Neuronal stem cell (in vitro differentiated cells): ENCODE results near the gene SRSF9.

Experiments
- DNase-seq: peaks from one replicate; pipeline ENCODE4 v3.0.0-alpha.2; 2013; ENCODE audit warnings: low spot score
- H2AFZ ChIP-seq: one replicate; pipeline ENCODE4 v1.6.1; 2013; ENCODE audit warnings: mild to moderate bottlenecking, low read length, inconsistent platforms
- H2AK5ac ChIP-seq: 2 replicates; pipeline ENCODE4 v1.6.1; 2013; ENCODE audit warnings: low read depth, mild to moderate bottlenecking, inconsistent platforms, low read length, moderate library complexity, mixed read lengths
- H2BK120ac ChIP-seq: 2 replicates; pipeline ENCODE4 v1.6.1; 2013; ENCODE audit warnings: low read depth, mild to moderate bottlenecking, inconsistent platforms, low read length, moderate library complexity, mixed read lengths
- H2BK12ac ChIP-seq: one replicate; pipeline ENCODE4 v1.6.1; 2013; ENCODE audit warnings: low read length, inconsistent platforms
- H2BK15ac ChIP-seq: 2 replicates; pipeline ENCODE4 v1.6.1; 2013; ENCODE audit warnings: mild to moderate bottlenecking, low read length, inconsistent platforms, mixed read lengths
- H2BK5ac ChIP-seq: one replicate; pipeline ENCODE4 v1.6.1; 2013; ENCODE audit warnings: inconsistent platforms, mild to moderate bottlenecking, low read length, moderate library complexity
- H3K14ac ChIP-seq: one replicate; pipeline ENCODE4 v1.6.1; 2013; ENCODE audit warnings: low read length, inconsistent platforms
- H3K18ac ChIP-seq: 2 replicates; pipeline ENCODE4 v1.6.1; 2013; ENCODE audit warnings: low read length, inconsistent platforms
- H3K23ac ChIP-seq: 2 replicates; pipeline ENCODE4 v1.6.1; 2013; ENCODE audit warnings: low read depth, mild to moderate bottlenecking, mixed read lengths, low read length, inconsistent platforms; ENCODE audit not compliant: poor library complexity
- H3K27ac ChIP-seq: replicated peaks from 3 replicates; pipeline ENCODE4 v1.5.1; 2013; ENCODE audit warnings: low read length, inconsistent platforms
- H3K27me3 ChIP-seq, 3 experiments: 2 replicates each; pipeline ENCODE4 v1.6.1; 2013; ENCODE audit warnings: low read length in 3 of 3, mild to moderate bottlenecking in 2 of 3, inconsistent platforms in 1 of 3, low read depth in 1 of 3, mixed read lengths in 1 of 3, moderate library complexity in 1 of 3; ENCODE audit not compliant: control insufficient read depth in 3 of 3, insufficient read depth in 3 of 3
- H3K36me3 ChIP-seq, 2 donors: replicated peaks in 1 of 2; 2 replicates each; pipeline ENCODE4 v1.6.1; 2013; ENCODE audit warnings: low read length in 2 of 2; ENCODE audit not compliant: control insufficient read depth in 2 of 2, insufficient read depth in 2 of 2
- H3K4ac ChIP-seq: 2 replicates; pipeline ENCODE4 v1.6.1; 2013; ENCODE audit warnings: inconsistent platforms, mild to moderate bottlenecking, low read length, moderate library complexity
- H3K4me1 ChIP-seq, 2 donors: 1 replicate in 1 of 2; 2 replicates in 1 of 2; pipeline ENCODE4 v1.6.1; 2013; ENCODE audit warnings: low read length in 2 of 2, low read depth in 1 of 2; ENCODE audit not compliant: control insufficient read depth in 2 of 2, insufficient read depth in 1 of 2
- H3K4me2 ChIP-seq: one replicate; pipeline ENCODE4 v1.6.1; 2013; ENCODE audit warnings: mild to moderate bottlenecking, low read length, inconsistent platforms; ENCODE audit not compliant: insufficient read depth, poor library complexity, severe bottlenecking
- H3K4me3 ChIP-seq, 2 donors: 2 replicates each; pipeline ENCODE4 v1.5.1; 2013; ENCODE audit warnings: low read length in 2 of 2, mild to moderate bottlenecking in 2 of 2, inconsistent platforms in 1 of 2, moderate library complexity in 1 of 2
- H3K79me1 ChIP-seq: one replicate; pipeline ENCODE4 v1.6.1; 2013; ENCODE audit warnings: low read depth, mild to moderate bottlenecking, inconsistent platforms, low read length, moderate library complexity
- H3K9ac ChIP-seq: one replicate; pipeline ENCODE4 v1.6.1; 2013; ENCODE audit warnings: mild to moderate bottlenecking, low read depth, low read length, inconsistent platforms; ENCODE audit not compliant: poor library complexity
- H3K9me3 ChIP-seq, 2 donors: replicated peaks in 1 of 2; 2 replicates each; pipeline versions ENCODE3 to v1.6.1; 2013; ENCODE audit warnings: low read length in 2 of 2, mild to moderate bottlenecking in 2 of 2, inconsistent platforms in 1 of 2, low read depth in 1 of 2, mixed read lengths in 1 of 2, moderate library complexity in 1 of 2; ENCODE audit not compliant: control insufficient read depth in 2 of 2, insufficient read depth in 1 of 2
- H4K8ac ChIP-seq: one replicate; pipeline ENCODE4 v1.6.1; 2013; ENCODE audit warnings: low read depth, mild to moderate bottlenecking, inconsistent platforms, low read length, moderate library complexity
- H4K91ac ChIP-seq: one replicate; pipeline ENCODE4 v1.6.1; 2013; ENCODE audit warnings: low read length, low read depth, mild to moderate bottlenecking, inconsistent platforms; ENCODE audit not compliant: poor library complexity
- WGBS, 2 donors: extraction: QIAGEN DNeasy Blood & Tissue Kit; methylation state at CpG; one replicate each; pipeline ENCODE4 v1.1.7; 2013; ENCODE audit warnings: missing lambda C conversion rate in 2 of 2, mixed read lengths in 1 of 2; ENCODE audit not compliant: insufficient read length in 2 of 2, insufficient replicate concordance in 1 of 2; ENCODE audit errors: extremely low coverage in 2 of 2; 5-methylcytosine and 5-hydroxymethylcytosine counted together

SRSF9 gene

DNA sequence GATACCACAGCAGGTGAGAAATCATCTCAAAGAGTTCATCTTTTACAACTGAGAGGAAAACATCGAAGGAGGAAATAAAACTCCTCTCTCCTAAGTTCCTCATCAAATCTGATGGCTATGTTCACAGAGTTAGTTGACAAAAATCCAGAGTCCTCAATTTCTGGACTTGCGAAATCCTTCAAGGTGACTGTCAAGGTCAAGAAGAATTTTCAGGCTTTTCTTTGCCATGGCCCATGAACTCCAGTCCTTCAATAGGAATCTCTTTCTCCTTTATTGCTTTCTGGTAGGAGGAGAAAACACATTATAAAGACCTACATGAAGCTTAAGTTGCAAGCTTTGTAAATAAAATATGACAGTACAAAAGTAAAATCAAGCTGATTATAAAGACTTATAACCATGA lies 24.9 kb downstream of the SRSF9 start:
- Histone ChIP-seq H3K79me1 (peaks cover 10% of the 10 kb centered on the region), H3K4me2 (no peak overlapping the region), H3K9ac (no peak overlapping the region), H3K36me3 (peaks cover 13 to 71% of the 10 kb centered on the region in 2 donors), H3K23ac (no peak overlapping the region), H3K14ac (no peak overlapping the region), H3K9me3 (peaks cover 0 to 1% of the 10 kb centered on the region in 2 donors), H3K18ac (no peak overlapping the region), H3K4ac (no peak overlapping the region), H2BK12ac (no peak overlapping the region), H4K8ac (no peak overlapping the region), H2BK120ac (no peak overlapping the region), H3K27me3 (no peaks in the 10 kb centered on the region), H2BK15ac (no peak overlapping the region), H2BK5ac (no peak overlapping the region), H3K4me3 (peak overlapping the region in 1 of 2 donors; percentile 97), H4K91ac (no peak overlapping the region), H3K27ac (no peak overlapping the region), H2AFZ (no peak overlapping the region), H2AK5ac (no peak overlapping the region), H3K4me1 (peaks cover 6 to 14% of the 10 kb centered on the region in 2 donors)
- WGBS, 2 donors = no CpG with 5 or more reads among the region's 2 CpGs
- DNase-seq = no peak

DNA sequence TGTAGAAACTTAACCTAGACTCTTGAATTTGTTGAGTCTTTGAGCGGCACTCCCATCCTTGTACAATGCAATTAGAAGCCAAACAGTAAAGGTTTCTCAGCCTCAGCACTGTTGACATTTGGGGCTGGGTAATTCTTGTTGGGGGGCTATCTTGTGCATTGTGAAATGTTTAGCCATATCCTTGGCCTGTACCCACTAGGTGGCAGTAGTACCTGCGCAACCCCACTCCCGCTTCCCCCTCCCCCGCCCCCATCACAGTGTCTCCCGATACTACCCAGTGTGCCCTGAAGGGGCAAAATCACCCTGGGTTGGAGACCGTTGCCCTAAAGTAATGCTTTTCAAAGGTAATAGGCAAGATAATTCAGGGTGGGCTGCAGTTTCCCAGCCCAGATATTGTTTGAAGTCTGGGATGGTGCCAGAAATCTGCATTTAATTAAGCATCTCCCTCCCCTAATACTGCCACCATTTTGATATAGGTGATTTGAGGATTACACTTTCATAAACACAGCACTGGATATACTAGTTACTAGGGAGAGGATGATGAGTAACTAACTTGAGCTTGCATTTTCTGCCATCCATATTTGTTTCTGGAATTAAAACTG lies 29.8 kb downstream of the SRSF9 start:
- H4K91ac ChIP-seq = no peak overlapping the region

DNA sequence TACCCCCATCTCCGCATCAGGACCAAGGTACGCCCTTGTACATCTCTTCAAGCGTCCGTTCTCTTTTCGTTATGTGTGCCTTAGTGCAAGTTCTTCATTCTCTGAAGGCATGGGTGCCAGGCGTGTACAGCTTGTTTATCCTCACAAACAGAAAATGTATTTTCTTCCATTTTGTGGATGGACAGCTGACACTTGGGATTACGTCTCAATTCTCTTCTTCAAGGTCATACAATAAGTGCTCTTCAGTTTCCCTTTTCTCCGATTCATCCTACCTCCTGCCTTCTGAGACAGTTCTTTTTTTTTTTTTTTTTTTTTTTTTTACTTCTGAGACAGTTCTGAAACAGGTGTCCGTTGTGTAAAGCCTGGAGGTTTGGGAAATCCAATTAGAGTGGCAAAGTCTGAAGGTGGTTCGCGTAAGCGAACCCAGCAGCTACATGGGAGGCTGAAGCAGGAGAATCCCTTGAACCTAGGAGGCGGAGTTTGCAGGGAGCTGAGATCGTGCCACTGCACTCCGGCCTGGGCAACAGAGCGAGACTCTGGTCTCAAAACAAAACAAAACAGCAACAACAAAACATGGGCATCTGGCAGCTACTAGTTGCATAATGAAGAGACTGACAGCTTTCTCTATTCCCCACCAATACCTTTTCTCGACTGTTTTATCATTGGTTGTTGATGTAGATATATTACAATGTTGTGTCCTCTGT lies 30.9 kb downstream of the SRSF9 start:
- no CpG with 5 or more reads among the region's 17 CpGs for WGBS, 2 donors
- peak overlapping the region; percentile 93 for H2AFZ ChIP-seq
- no peak overlapping the region for H2BK120ac ChIP-seq

More for the DNA sequence above, 29.8 kb downstream of the SRSF9 start:
- Histone ChIP-seq H4K8ac (no peak overlapping the region), H3K36me3 (peaks cover 13 to 54% of the 10 kb centered on the region in 2 donors), H3K4ac (no peak overlapping the region), H3K9ac (no peak overlapping the region), H3K79me1 (peaks cover 9% of the 10 kb centered on the region), H3K27me3 (no peaks in the 10 kb centered on the region), H3K4me1 (peaks cover 6 to 9% of the 10 kb centered on the region in 2 donors), H2BK120ac (no peak overlapping the region), H2BK12ac (no peak overlapping the region), H3K23ac (no peak overlapping the region), H3K18ac (no peak overlapping the region), H2BK15ac (no peak overlapping the region), H3K14ac (no peak overlapping the region), H3K4me3 (no peak overlapping the region), H3K27ac (no peak overlapping the region), H3K9me3 (peaks cover 0 to 1% of the 10 kb centered on the region in 2 donors), H2AK5ac (no peak overlapping the region), H2BK5ac (no peak overlapping the region), H2AFZ (no peak overlapping the region), H3K4me2 (no peak overlapping the region)
- peak; percentile 59 for DNase-seq
- WGBS, 2 donors = no CpG with 5 or more reads among the region's 6 CpGs

DNA sequence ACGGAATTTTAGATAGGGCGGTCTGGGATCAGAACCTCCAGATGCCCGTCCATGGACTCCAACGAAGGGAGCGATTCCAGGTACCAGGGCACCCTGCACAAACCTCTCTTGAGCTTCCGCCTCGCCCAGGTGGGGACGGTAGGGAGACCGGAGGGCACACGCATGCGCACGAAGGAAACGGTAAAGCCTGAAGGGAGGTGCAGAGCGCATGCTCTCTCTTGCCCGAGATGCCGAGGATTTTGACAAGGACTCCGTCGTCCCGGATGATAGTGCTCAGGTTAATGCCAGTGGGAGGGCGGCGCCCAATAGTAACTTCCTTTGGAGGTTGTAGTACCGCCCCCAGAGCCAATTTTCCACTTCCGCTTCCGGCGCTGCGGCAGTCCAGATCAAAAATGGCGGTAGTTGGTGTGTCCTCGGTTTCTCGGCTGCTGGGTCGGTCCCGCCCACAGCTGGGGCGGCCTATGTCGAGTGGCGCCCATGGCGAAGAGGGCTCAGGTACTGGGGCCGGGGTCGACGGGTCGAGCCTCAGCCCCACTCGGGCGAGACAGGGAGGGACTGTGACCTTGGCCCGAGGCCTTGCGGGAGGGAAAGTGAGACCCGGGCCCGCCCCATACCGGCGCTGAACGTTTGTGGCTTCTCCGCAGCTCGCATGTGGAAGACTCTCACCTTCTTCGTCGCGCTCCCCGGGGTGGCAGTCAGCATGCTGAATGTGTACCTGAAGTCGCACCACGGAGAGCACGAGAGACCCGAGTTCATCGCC lies 31.6 kb downstream of the SRSF9 start, which contains the start of gene COX6A1:
Gene COX6A1 (plus strand): TSS at position 379 of the 760 bp plus-strand sequence. CDS start 14 bp downstream, at position 393.
- peak within 1 kb of the TSS; percentile 96 for H3K18ac ChIP-seq
- no peak within 1 kb of the TSS for H4K8ac ChIP-seq
- whole genome bisulfite sequencing, 2 donors = no CpG with 5 or more reads among the region's 59 CpGs
- peak within 1 kb of the TSS; percentile 71 for H3K4me2 ChIP-seq
- no peak within 1 kb of the TSS for H3K4ac ChIP-seq
- H3K27me3 ChIP-seq = no peaks in the 10 kb centered on the region
- no peak within 1 kb of the TSS for H2BK120ac ChIP-seq
- H3K9ac ChIP-seq = peak within 1 kb of the TSS; percentile 96
- H2BK5ac ChIP-seq = peak within 1 kb of the TSS; percentile 90
- peaks cover 0 to 1% of the 10 kb centered on the region in 2 donors for H3K9me3 ChIP-seq
- H2BK15ac ChIP-seq = no peak within 1 kb of the TSS
- H3K23ac ChIP-seq = peak within 1 kb of the TSS; percentile 93
- no peak within 1 kb of the TSS for H2AK5ac ChIP-seq
- H2AFZ ChIP-seq = peak within 1 kb of the TSS; percentile 93
- H3K14ac ChIP-seq = no peak within 1 kb of the TSS
- no peak within 1 kb of the TSS for H4K91ac ChIP-seq
- peak; percentile 95 for DNase-seq
- peak within 1 kb of the TSS; percentile 68 for H3K27ac ChIP-seq
- H3K36me3 ChIP-seq = peaks cover 6 to 36% of the 10 kb centered on the region in 2 donors
- no peak within 1 kb of the TSS for H2BK12ac ChIP-seq
- H3K4me3 ChIP-seq = peak within 1 kb of the TSS; percentile 79 to 94
- H3K79me1 ChIP-seq = peaks cover 9% of the 10 kb centered on the region
- H3K4me1 ChIP-seq = peaks cover 6 to 8% of the 10 kb centered on the region in 2 donors

More for the DNA sequence above, 30.9 kb downstream of the SRSF9 start:
- peaks cover 9% of the 10 kb centered on the region for H3K79me1 ChIP-seq
- H2BK15ac ChIP-seq = no peak overlapping the region
- peak overlapping the region; percentile 93 for H3K23ac ChIP-seq
- no peak overlapping the region for H4K91ac ChIP-seq
- H4K8ac ChIP-seq = no peak overlapping the region
- no peaks in the 10 kb centered on the region for H3K27me3 ChIP-seq
- no peak overlapping the region for H3K27ac ChIP-seq
- H3K4me2 ChIP-seq = peak overlapping the region; percentile 69
- H2BK5ac ChIP-seq = no peak overlapping the region
- no peak overlapping the region for H3K4ac ChIP-seq
- no peak overlapping the region for H2AK5ac ChIP-seq
- peaks cover 6 to 8% of the 10 kb centered on the region in 2 donors for H3K4me1 ChIP-seq
- H3K4me3 ChIP-seq = peak overlapping the region; percentile 79 to 94
- no peak for DNase-seq
- H3K9ac ChIP-seq = peak overlapping the region; percentile 96
- H3K9me3 ChIP-seq = peaks cover 0 to 1% of the 10 kb centered on the region in 2 donors
- no peak overlapping the region for H2BK12ac ChIP-seq
- H3K18ac ChIP-seq = no peak overlapping the region
- no peak overlapping the region for H3K14ac ChIP-seq
- peaks cover 7 to 43% of the 10 kb centered on the region in 2 donors for H3K36me3 ChIP-seq
